GM18868 (cell line): ENCODE results near the gene PPRC1.
"Not testable (repeated sequence)": the region's sequence is repeated elsewhere in the genome, so short reads cannot be mapped to it uniquely, and the experiment has no call there.

Experiments
- ATAC-seq: cut with Tn5 transposase; IDR thresholded peaks from one replicate; pipeline ENCODE4 v1.9.1; 2021; ENCODE audit warnings: mild to moderate bottlenecking, moderate library complexity; ENCODE audit not compliant: unreplicated experiment

Gene PPRC1

GRCh38 chr10:102188298-102188940 lies 55.6 kb downstream of the PPRC1 start:
- no peak for ATAC-seq

- not testable (repeated sequence) for ATAC-seq
These were observed 56.4 kb downstream of the PPRC1 start for GRCh38 chr10:102188941-102189898.

- ATAC-seq = no peak
These were observed 59.1 kb downstream of the PPRC1 start for GRCh38 chr10:102191956-102192355.

GRCh38 chr10:102195296-102195870 lies 62.5 kb downstream of the PPRC1 start:
- ATAC-seq = no peak

- ATAC-seq = no peak
These were observed 64.1 kb downstream of the PPRC1 start for GRCh38 chr10:102196893-102197292.

- ATAC-seq = no peak
These were observed 65.2 kb downstream of the PPRC1 start for GRCh38 chr10:102198027-102198426.
